ENCODE data around the gene CSMD2. TPM values are rescaled to one million over a fixed set of nuclear protein-coding genes. Genes with fewer than 3 reads are reported as not detected.

Gene CSMD2
- total RNA-seq, 2 donors from 2014 or later, result 0.62 to 2.8 TPM

- Mint-ChIP-seq H3K27ac (peak within 1 kb of the TSS; percentile 65), H3K9me3 (no peaks in the 10 kb centered on the region), H3K27me3 (ENCODE audit: insufficient read depth) (no peaks in the 10 kb centered on the region), H3K4me1 (peaks cover 7% of the 10 kb centered on the region), H3K4me3 (peak within 1 kb of the TSS; percentile 72), H3K36me3 (ENCODE audit: low read depth) (no peaks in the 10 kb centered on the region)
- peak; percentile 99 for DNase-seq
- H3K27ac ChIP-seq (ENCODE audit: low read depth, low read length), result no peak within 1 kb of the TSS
- no peaks in the 10 kb centered on the region for H3K27me3 ChIP-seq (ENCODE audit: control insufficient read depth, insufficient read depth, low read length, poor library complexity, severe bottlenecking)
- H3K4me3 ChIP-seq (ENCODE audit: low read length), result peak within 1 kb of the TSS; percentile 92
- H3K4me1 ChIP-seq (ENCODE audit: control insufficient read depth, insufficient read depth, low read length), result no peaks in the 10 kb centered on the region
- H3K36me3 ChIP-seq (ENCODE audit: control insufficient read depth, insufficient read depth, low read length), result no peaks in the 10 kb centered on the region
- H3K9ac ChIP-seq (ENCODE audit: extremely low read depth, low read length, poor library complexity, severe bottlenecking), result peak within 1 kb of the TSS; percentile 54
- 3 to 5% methylated on average over 10 to 38 of the region's 38 CpGs for WGBS, 2 experiments (ENCODE audit: insufficient coverage in 1 of 2, insufficient read length in 1 of 2)
- TF ChIP-seq CTCF (conservative IDR thresholded peaks at IDR 0.05), result no peak
- no peaks in the 10 kb centered on the region for H3K9me3 ChIP-seq (ENCODE audit: control insufficient read depth, low read length)
Measured at GRCh38 chr1:33472269-33472980, 692.6 kb downstream of the CSMD2 start, which contains the start of gene ZSCAN20. TSS of gene ZSCAN20 (plus strand) at chr1:33472645. CDS start at chr1:33479289, 6,644 bp downstream.

- Mint-ChIP-seq H3K27ac (no peak overlapping the region), H3K36me3 (ENCODE audit: low read depth) (no peaks in the 10 kb centered on the region)
Measured at GRCh38 chr1:33471416-33471815, 693.6 kb downstream of the CSMD2 start.

GRCh38 chr1:33470495-33471012 is 694.5 kb downstream of the CSMD2 start:
- TF ChIP-seq CTCF (conservative IDR thresholded peaks at IDR 0.05), result peak; percentile 94
- H3K4me3 Mint-ChIP-seq, result no peak overlapping the region
- no peak overlapping the region for H3K27ac Mint-ChIP-seq
- Histone ChIP-seq H3K36me3 (ENCODE audit: control insufficient read depth, insufficient read depth, low read length) (no peaks in the 10 kb centered on the region), H3K9ac (ENCODE audit: extremely low read depth, low read length, poor library complexity, severe bottlenecking) (no peak overlapping the region), H3K27ac (ENCODE audit: low read depth, low read length) (no peak overlapping the region), H3K9me3 (ENCODE audit: control insufficient read depth, low read length) (no peaks in the 10 kb centered on the region), H3K27me3 (ENCODE audit: control insufficient read depth, insufficient read depth, low read length, poor library complexity, severe bottlenecking) (no peaks in the 10 kb centered on the region), H3K4me3 (ENCODE audit: low read length) (no peak overlapping the region), H3K4me1 (ENCODE audit: control insufficient read depth, insufficient read depth, low read length) (no peaks in the 10 kb centered on the region)
- 17 to 26% methylated on average over 6 to 11 of the region's 11 CpGs for WGBS, 2 experiments (ENCODE audit: insufficient coverage in 1 of 2, insufficient read length in 1 of 2)
- peaks cover 7% of the 10 kb centered on the region for H3K4me1 Mint-ChIP-seq
- no peaks in the 10 kb centered on the region for H3K9me3 Mint-ChIP-seq
- H3K36me3 Mint-ChIP-seq (ENCODE audit: low read depth), result no peaks in the 10 kb centered on the region
- peaks cover 2% of the 10 kb centered on the region for H3K27me3 Mint-ChIP-seq (ENCODE audit: insufficient read depth)
- DNase-seq, result peak; percentile 89

More at GRCh38 chr1:33471416-33471815, 693.6 kb downstream of the CSMD2 start:
- Histone ChIP-seq H3K36me3 (ENCODE audit: control insufficient read depth, insufficient read depth, low read length) (no peaks in the 10 kb centered on the region), H3K27me3 (ENCODE audit: control insufficient read depth, insufficient read depth, low read length, poor library complexity, severe bottlenecking) (no peaks in the 10 kb centered on the region), H3K27ac (ENCODE audit: low read depth, low read length) (no peak overlapping the region), H3K9me3 (ENCODE audit: control insufficient read depth, low read length) (no peaks in the 10 kb centered on the region), H3K9ac (ENCODE audit: extremely low read depth, low read length, poor library complexity, severe bottlenecking) (no peak overlapping the region), H3K4me1 (ENCODE audit: control insufficient read depth, insufficient read depth, low read length) (no peaks in the 10 kb centered on the region), H3K4me3 (ENCODE audit: low read length) (no peak overlapping the region)
- Mint-ChIP-seq H3K9me3 (no peaks in the 10 kb centered on the region), H3K4me1 (peaks cover 7% of the 10 kb centered on the region), H3K27me3 (ENCODE audit: insufficient read depth) (peaks cover 2% of the 10 kb centered on the region), H3K4me3 (no peak overlapping the region)
- TF ChIP-seq CTCF (conservative IDR thresholded peaks at IDR 0.05), result no peak
- DNase-seq, result no peak
- 95 to 100% methylated on average over 3 to 4 of the region's 4 CpGs for WGBS, 2 experiments (ENCODE audit: insufficient coverage in 1 of 2, insufficient read length in 1 of 2)
